HCT116 (cell line): Measurements from ENCODE around the gene CCDC32. TPM values are rescaled to one million over a fixed set of nuclear protein-coding genes. Genes with fewer than 3 reads are reported as not detected.

Experiments used
- ATAC-seq: fragments of 200-7000 bp; cut with Tn5 transposase; 2 replicates; pipeline ENCODE4 v1.9.1; 2020; ENCODE audit warnings: mild to moderate bottlenecking, moderate library complexity
- BruUV-seq: library from RNA; stranded (reverse); fragments of 400-500 nt; replicated peaks from 2 replicates; lab custom pipeline; 2021; lab: Mats Ljungman, UMichigan
- CTCF ChIA-PET: fragments of 300-600 bp; sonication (Branson Sonifier 250); formaldehyde crosslinking; loops from one replicate; lab custom pipeline; 2021; ENCODE audit warnings: antibody characterized with exemption; lab: Charles Lee
- POLR2A ChIA-PET: fragments of 300-600, 350-600 bp; sonication (Branson Sonifier 250); formaldehyde crosslinking; loops from one replicate; lab custom pipeline; 2021; ENCODE audit warnings: antibody characterized with exemption; lab: Charles Lee
- RAD21 ChIA-PET, 2 experiments: fragments of 300-600 bp; sonication (Branson Sonifier 250); formaldehyde crosslinking; loops; one replicate each; lab custom pipeline; 2023; ENCODE audit warnings: low total read pairs in 2 of 2; ENCODE audit not compliant: uncharacterized antibody in 2 of 2, unreplicated experiment in 2 of 2, low non-redundant PET in 1 of 2; lab: Charles Lee
- DNase-seq: peaks from one replicate; pipeline ENCODE4 v3.0.0-alpha.2; 2010; ENCODE audit warnings: low read depth, low spot score
- H2AFZ ChIP-seq: fragments of 200-600 bp; shearing (Covaris generic), sonication (generic); 2 replicates; pipeline ENCODE4 v1.6.1; 2017; ENCODE audit warnings: low read depth, mixed run types, mixed read lengths, antibody characterized with exemption, low read length; ENCODE audit not compliant: poor library complexity, severe bottlenecking
- H3K27ac ChIP-seq: 2 replicates; pipeline ENCODE4 v1.5.1; 2012; ENCODE audit warnings: low read depth, low read length
- H3K27me3 ChIP-seq: fragments of 200-600 bp; sonication (generic); 2 replicates; pipeline ENCODE4 v1.6.1; 2016; ENCODE audit warnings: mixed run types, low read length, mixed read lengths; ENCODE audit not compliant: insufficient read depth
- H3K36me3 ChIP-seq, 2 experiments: fragments of 200-500 bp in 1 of 2; fragments of 200-600 bp in 1 of 2; sonication (Bioruptor generic) in 1 of 2; sonication (generic) in 1 of 2; 2 replicates each; pipeline versions ENCODE4 v1.5.1 to v1.6.1; 2014 to 2016; ENCODE audit warnings: low read length in 2 of 2, inconsistent platforms in 1 of 2, mixed read lengths in 1 of 2, mixed run types in 1 of 2; ENCODE audit not compliant: insufficient read depth in 2 of 2, control insufficient read depth in 1 of 2
- H3K4me1 ChIP-seq, 2 experiments: fragments of 200-600 bp in 1 of 2; sonication (generic) in 1 of 2; 2 replicates each; pipeline versions ENCODE4 v1.5.1 to v1.6.1; 2012 to 2017; ENCODE audit warnings: low read length in 2 of 2, inconsistent platforms in 1 of 2, mild to moderate bottlenecking in 1 of 2, mixed read lengths in 1 of 2, mixed run types in 1 of 2, moderate library complexity in 1 of 2; ENCODE audit not compliant: insufficient read depth in 2 of 2, control insufficient read depth in 1 of 2
- H3K4me2 ChIP-seq: fragments of 200-600 bp; sonication (generic); 2 replicates; pipeline ENCODE4 v1.6.1; 2017; ENCODE audit warnings: mixed run types, low read length, mixed read lengths
- H3K4me3 ChIP-seq, 2 experiments: fragments of 200-600 bp in 1 of 2; sonication (generic) in 1 of 2; replicated peaks in 1 of 2; 2 replicates each; pipeline ENCODE4 v1.5.1; 2011 to 2016; ENCODE audit warnings: low read length in 2 of 2, control low read depth in 1 of 2, low read depth in 1 of 2, mild to moderate bottlenecking in 1 of 2, mixed read lengths in 1 of 2, mixed run types in 1 of 2
- H3K79me2 ChIP-seq: fragments of 200-600 bp; sonication (generic); 2 replicates; pipeline ENCODE4 v1.6.1; 2017; ENCODE audit warnings: mild to moderate bottlenecking, mixed run types, low read length, moderate library complexity, mixed read lengths; ENCODE audit not compliant: insufficient read depth
- H3K9ac ChIP-seq: fragments of 200-600 bp; sonication (generic); 2 replicates; pipeline ENCODE4 v1.6.1; 2016; ENCODE audit warnings: low read length, mixed read lengths
- H3K9me2 ChIP-seq: fragments of 200-600 bp; sonication (generic), shearing (Covaris generic); 2 replicates; pipeline ENCODE4 v1.6.1; 2017; ENCODE audit warnings: mixed run types, mild to moderate bottlenecking, moderate library complexity; ENCODE audit not compliant: insufficient read depth
- H3K9me3 ChIP-seq, 2 experiments: fragments of 200-500 bp in 1 of 2; fragments of 200-600 bp in 1 of 2; sonication (Bioruptor generic) in 1 of 2; sonication (generic) in 1 of 2; 2 replicates each; pipeline ENCODE4 v1.6.1; 2014 to 2017; ENCODE audit warnings: low read length in 2 of 2, mixed read lengths in 2 of 2, inconsistent platforms in 1 of 2, low read depth in 1 of 2, mild to moderate bottlenecking in 1 of 2, mixed run types in 1 of 2, moderate library complexity in 1 of 2; ENCODE audit not compliant: control insufficient read depth in 1 of 2, insufficient read depth in 1 of 2
- H4K20me1 ChIP-seq: fragments of 200-600 bp; sonication (generic), shearing (Covaris generic); 2 replicates; pipeline ENCODE4 v1.6.1; 2017; ENCODE audit warnings: mixed run types, mild to moderate bottlenecking, moderate library complexity; ENCODE audit not compliant: insufficient read depth
- ATF3 ChIP-seq: IDR thresholded peaks from 2 replicates; pipeline ENCODE4 v1.6.1; 2012
- CBX3 ChIP-seq: IDR thresholded peaks from 2 replicates; pipeline ENCODE4 v1.6.1; 2012; ENCODE audit warnings: low read depth
- CEBPB ChIP-seq: IDR thresholded peaks from 2 replicates; pipeline ENCODE4 v1.6.1; 2012; ENCODE audit warnings: low read depth
- CTCF ChIP-seq, 3 experiments: fragments of 200-600 bp in 1 of 3; sonication (generic) in 1 of 3; IDR thresholded peaks in 2 of 3; conservative IDR thresholded peaks in 1 of 3; 2 replicates each; pipeline ENCODE4 v1.5.1; 2012 to 2017; ENCODE audit warnings: low read depth in 2 of 3, low read length in 2 of 3, antibody characterized with exemption in 1 of 3, borderline replicate concordance in 1 of 3, control low read depth in 1 of 3, mild to moderate bottlenecking in 1 of 3, mixed read lengths in 1 of 3, mixed run types in 1 of 3, moderate library complexity in 1 of 3; ENCODE audit not compliant: insufficient read depth in 1 of 3
- ELF1 ChIP-seq: IDR thresholded peaks from 2 replicates; pipeline ENCODE4 v1.6.1; 2012; ENCODE audit warnings: low read depth, borderline replicate concordance
- EZH2 ChIP-seq: fragments of 200-600 bp; sonication (generic); IDR thresholded peaks from 2 replicates; pipeline ENCODE4 v1.6.1; 2017; ENCODE audit warnings: antibody characterized with exemption, mixed run types
- EZH2phosphoT487 ChIP-seq: fragments of 200-600 bp; IDR thresholded peaks from 2 replicates; pipeline ENCODE4 v1.6.1; 2018; ENCODE audit warnings: antibody characterized with exemption, borderline replicate concordance
- FOSL1 ChIP-seq: IDR thresholded peaks from 2 replicates; pipeline ENCODE4 v1.6.1; 2012; ENCODE audit warnings: low read depth
- JUND ChIP-seq: IDR thresholded peaks from 2 replicates; pipeline ENCODE4 v1.6.1; 2012
- MAX ChIP-seq: IDR thresholded peaks from 2 replicates; pipeline ENCODE4 v1.6.1; 2012
- POLR2A ChIP-seq: IDR thresholded peaks from 2 replicates; pipeline ENCODE4 v1.7.0; 2011; ENCODE audit warnings: borderline replicate concordance; ENCODE audit not compliant: insufficient read depth, insufficient read length; ENCODE audit errors: extremely low read depth
- POLR2AphosphoS5 ChIP-seq: IDR thresholded peaks from 2 replicates; pipeline ENCODE4 v1.6.1; 2011; ENCODE audit warnings: mild to moderate bottlenecking, low read depth, low read length, moderate library complexity
- RAD21 ChIP-seq: IDR thresholded peaks from 2 replicates; pipeline ENCODE4 v1.6.1; 2012; ENCODE audit warnings: low read depth, mild to moderate bottlenecking
- SIN3A ChIP-seq: IDR thresholded peaks from 2 replicates; pipeline ENCODE4 v1.6.1; 2012; ENCODE audit warnings: low read depth
- SP1 ChIP-seq: IDR thresholded peaks from 2 replicates; pipeline ENCODE4 v1.6.1; 2012; ENCODE audit warnings: low read depth
- SRF ChIP-seq: IDR thresholded peaks from 2 replicates; pipeline ENCODE4 v1.6.1; 2012; ENCODE audit warnings: low read depth
- TCF7L2 ChIP-seq: IDR thresholded peaks from 2 replicates; pipeline ENCODE4 v1.7.0; 2011; ENCODE audit warnings: borderline replicate concordance, inconsistent platforms; ENCODE audit not compliant: insufficient read depth, insufficient read length; ENCODE audit errors: extremely low read depth
- ZBTB33 ChIP-seq: IDR thresholded peaks from 2 replicates; pipeline ENCODE4 v1.6.1; 2011; ENCODE audit warnings: mild to moderate bottlenecking, low read length, moderate library complexity; ENCODE audit not compliant: insufficient replicate concordance; ENCODE audit errors: extremely low read depth
- ZFX ChIP-seq: fragments of 450-650 bp; IDR thresholded peaks from 2 replicates; pipeline ENCODE4 v1.6.1; 2017
- ZNF274 ChIP-seq: fragments of 200-500 bp; sonication (Bioruptor generic); IDR thresholded peaks from 2 replicates; pipeline ENCODE4 v1.6.1; 2014; ENCODE audit warnings: mild to moderate bottlenecking, low read depth, low read length, inconsistent platforms
- intact Hi-C: fragments of 100-400 bp; cut with micrococcal nuclease; formaldehyde crosslinking; loops from 2 replicates; pipeline ENCODE4 v1.10.0; 2022
- total RNA-seq: library from RNA; stranded (reverse); gene quantifications from one replicate; pipeline ENCODE4 v1.2.1, GENCODE V29; 2021; ENCODE audit not compliant: unreplicated experiment

The CCDC32 gene
- total RNA-seq, 1 experiment from 2014 or later = 18.6 TPM

GRCh38 chr15:40593165-40593564 is 28.3 kb upstream of the CCDC32 start (continued):
- TF ChIP-seq TCF7L2 (no peak), ZFX (no peak), CBX3 (no peak), SP1 (no peak), SRF (no peak), JUND (no peak), POLR2AphosphoS5 (no peak), ELF1 (no peak), RAD21 (no peak)

- intact Hi-C loops = loop anchor here (5.0 to 10.0 kb wide), 2 partner anchors 193 to 301 kb away; partner anchors contain the start of gene VPS18
- ATAC-seq = no peak
Measured at GRCh38 chr15:40591389-40591788, 26.5 kb upstream of the CCDC32 start.

More at GRCh38 chr15:40591389-40591788, 26.5 kb upstream of the CCDC32 start:
- no peaks in the 10 kb centered on the region for H3K9me3 ChIP-seq
- peaks cover 19% of the 10 kb centered on the region for H3K79me2 ChIP-seq
- H4K20me1 ChIP-seq = no peaks in the 10 kb centered on the region
- no peak overlapping the region for H3K27ac ChIP-seq
- DNase-seq = no peak
- POLR2A ChIA-PET = interaction anchor here (0.7 kb wide), 1 partner anchor 103 kb away, joined by 3 read pairs; no protein-coding TSS in a partner anchor
- H3K9me2 ChIP-seq = no peaks in the 10 kb centered on the region
- CTCF ChIA-PET = no interaction called here
- H3K36me3 ChIP-seq = no peaks in the 10 kb centered on the region
- RAD21 ChIA-PET = no interaction called here
- H3K27me3 ChIP-seq = no peaks in the 10 kb centered on the region
- no peak overlapping the region for H3K9ac ChIP-seq
- no TSS peak for BruUV-seq
- TF ChIP-seq MAX (no peak), SIN3A (no peak), POLR2A (no peak), ZNF274 (no peak), CEBPB (no peak), FOSL1 (no peak), JUND (no peak), POLR2AphosphoS5 (no peak), EZH2 (no peak), EZH2phosphoT487 (no peak), TCF7L2 (no peak), CBX3 (no peak), ZFX (no peak), ATF3 (no peak), ZBTB33 (no peak), CTCF (IDR thresholded peaks at IDR 0.05 in 2 of 3, conservative IDR thresholded peaks at IDR 0.05 in 1 of 3; ENCODE audit: borderline replicate concordance in 1 of 3, insufficient read depth in 1 of 3, low read depth in 2 of 3, low read length in 2 of 3) (no peak), RAD21 (no peak), ELF1 (no peak)
- H3K4me1 ChIP-seq = peaks cover 0 to 20% of the 10 kb centered on the region in 2 experiments; a peak in 2 of 4 replicates
- peak overlapping the region; percentile 41 for H2AFZ ChIP-seq
- H3K4me3 ChIP-seq = no peak overlapping the region
- H3K4me2 ChIP-seq = no peak overlapping the region
